Measurements from ENCODE around the gene MYCL. TPM values are rescaled to one million over a fixed set of nuclear protein-coding genes. Genes with fewer than 3 reads are reported as not detected.

MYCL gene
- total RNA-seq, 1 experiment from 2014 or later = 31.0 TPM

- TF ChIP-seq TEAD4 (CRISPR knock-in tag; IDR thresholded peaks at IDR 0.05) (no peak), ZBTB21 (CRISPR knock-in tag; IDR thresholded peaks at IDR 0.05; ENCODE audit: borderline replicate concordance) (no peak), ZNF263 (CRISPR knock-in tag; IDR thresholded peaks at IDR 0.05; ENCODE audit: low read depth) (no peak), ZNF232 (CRISPR knock-in tag; IDR thresholded peaks at IDR 0.05) (no peak), MXD4 (CRISPR knock-in tag; IDR thresholded peaks at IDR 0.05; ENCODE audit: borderline replicate concordance) (no peak), GRHL2 (CRISPR knock-in tag; IDR thresholded peaks at IDR 0.05; ENCODE audit: insufficient replicate concordance, severe bottlenecking) (no peak), ZNF671 (CRISPR knock-in tag; IDR thresholded peaks at IDR 0.05) (no peak), USF1 (CRISPR knock-in tag; IDR thresholded peaks at IDR 0.05) (no peak), TEAD1 (CRISPR knock-in tag; IDR thresholded peaks at IDR 0.05) (0 out of 2 replicates have a peak, but pooled peaks have one; percentile 2), NR2C2 (CRISPR knock-in tag; IDR thresholded peaks at IDR 0.05) (0 out of 2 replicates have a peak, but pooled peaks have one; percentile 13), KAT7 (CRISPR knock-in tag; IDR thresholded peaks at IDR 0.05; ENCODE audit: borderline replicate concordance) (no peak), ETV6 (CRISPR knock-in tag; IDR thresholded peaks at IDR 0.05) (no peak; the same call in 1 of the 2 replicates), ZNF219 (CRISPR knock-in tag; IDR thresholded peaks at IDR 0.05; ENCODE audit: borderline replicate concordance) (no peak), ZNF281 (CRISPR knock-in tag; IDR thresholded peaks at IDR 0.05) (0 out of 2 replicates have a peak, but pooled peaks have one; percentile 49)
- Mint-ChIP-seq H3K9me3 (no peaks in the 10 kb centered on the region), H3K4me3 (peak overlapping the region; percentile 86), H3K27ac (no peak overlapping the region), H3K36me3 (no peaks in the 10 kb centered on the region; the same call in 1 of the 2 replicates), H3K4me1 (peaks cover 51% of the 10 kb centered on the region), H3K27me3 (ENCODE audit: low read depth) (peaks cover 30% of the 10 kb centered on the region)
- peak; percentile 0; the same call in 1 of the 2 replicates for ATAC-seq
- CTCF ChIA-PET = interaction anchor here (0.9 to 4.3 kb wide), 26 partner anchors 8 to 295 kb away, joined by 3 to 98 read pairs (median 10); partner anchors contain the start of genes MFSD2A, PPIE and TRIT1
- POLR2A ChIA-PET = interaction anchor here (0.8 to 3.2 kb wide), 6 partner anchors 9 to 199 kb away, joined by 3 to 25 read pairs (median 10); partner anchors contain the start of gene TRIT1
- peak; percentile 56 for DNase-seq (ENCODE audit: low spot score)
Measured at GRCh38 chr1:39901464-39901713, 328 bp downstream of the MYCL start.

GRCh38 chr1:39900662-39901463 is 854 bp downstream of the MYCL start:
- peak overlapping the region; percentile 86 for H3K4me3 Mint-ChIP-seq
- H3K36me3 Mint-ChIP-seq = no peaks in the 10 kb centered on the region; the same call in 1 of the 2 replicates
- peaks cover 30% of the 10 kb centered on the region for H3K27me3 Mint-ChIP-seq (ENCODE audit: low read depth)
- peak; percentile 40 for DNase-seq (ENCODE audit: low spot score)
- H3K27ac Mint-ChIP-seq = peak overlapping the region; percentile 72; the same call in 1 of the 2 replicates
- ChIA-PET POLR2A (interaction anchor here (0.8 to 3.2 kb wide), 6 partner anchors 8 to 199 kb away, joined by 3 to 25 read pairs (median 10); partner anchors contain the start of gene TRIT1), CTCF (interaction anchor here (0.8 to 4.3 kb wide), 12 partner anchors 7 to 414 kb away, joined by 3 to 98 read pairs (median 12); partner anchors contain the start of gene TRIT1)
- no peaks in the 10 kb centered on the region for H3K9me3 Mint-ChIP-seq
- ATAC-seq = no peak
- H3K4me1 Mint-ChIP-seq = peaks cover 54% of the 10 kb centered on the region
- TF ChIP-seq NFATC4 (CRISPR knock-in tag; IDR thresholded peaks at IDR 0.05) (no peak), ZNF423 (CRISPR knock-in tag; IDR thresholded peaks at IDR 0.05) (peak; percentile 9; the same call in 1 of the 2 replicates), ARID4B (CRISPR knock-in tag; IDR thresholded peaks at IDR 0.05; ENCODE audit: borderline replicate concordance) (peak; percentile 70; the same call in 1 of the 2 replicates), E2F1 (CRISPR knock-in tag; IDR thresholded peaks at IDR 0.05) (no peak), FOXP1 (CRISPR knock-in tag; IDR thresholded peaks at IDR 0.05; ENCODE audit: borderline replicate concordance) (0 out of 2 replicates have a peak, but pooled peaks have one; percentile 23), MAX (CRISPR knock-in tag; IDR thresholded peaks at IDR 0.05) (peak; percentile 42; the same call in 1 of the 2 replicates), GTF2I (CRISPR knock-in tag; conservative IDR thresholded peaks at IDR 0.05) (no peak), TEAD1 (CRISPR knock-in tag; IDR thresholded peaks at IDR 0.05) (0 out of 2 replicates have a peak, but pooled peaks have one; percentile 19)
